Measurements from ENCODE around the gene BICRA.

- TF ChIP-seq, protein P1, sequence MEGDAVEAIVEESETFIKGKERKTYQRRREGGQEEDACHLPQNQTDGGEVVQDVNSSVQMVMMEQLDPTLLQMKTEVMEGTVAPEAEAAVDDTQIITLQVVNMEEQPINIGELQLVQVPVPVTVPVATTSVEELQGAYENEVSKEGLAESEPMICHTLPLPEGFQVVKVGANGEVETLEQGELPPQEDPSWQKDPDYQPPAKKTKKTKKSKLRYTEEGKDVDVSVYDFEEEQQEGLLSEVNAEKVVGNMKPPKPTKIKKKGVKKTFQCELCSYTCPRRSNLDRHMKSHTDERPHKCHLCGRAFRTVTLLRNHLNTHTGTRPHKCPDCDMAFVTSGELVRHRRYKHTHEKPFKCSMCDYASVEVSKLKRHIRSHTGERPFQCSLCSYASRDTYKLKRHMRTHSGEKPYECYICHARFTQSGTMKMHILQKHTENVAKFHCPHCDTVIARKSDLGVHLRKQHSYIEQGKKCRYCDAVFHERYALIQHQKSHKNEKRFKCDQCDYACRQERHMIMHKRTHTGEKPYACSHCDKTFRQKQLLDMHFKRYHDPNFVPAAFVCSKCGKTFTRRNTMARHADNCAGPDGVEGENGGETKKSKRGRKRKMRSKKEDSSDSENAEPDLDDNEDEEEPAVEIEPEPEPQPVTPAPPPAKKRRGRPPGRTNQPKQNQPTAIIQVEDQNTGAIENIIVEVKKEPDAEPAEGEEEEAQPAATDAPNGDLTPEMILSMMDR (conservative IDR thresholded peaks at IDR 0.05; ENCODE audit: low read depth, low read length) = no peak
- no peak for TF ChIP-seq EZH2 (IDR thresholded peaks at IDR 0.05; ENCODE audit: borderline replicate concordance, low read depth, low read length, poor library complexity, severe bottlenecking)
Measured at GRCh38 chr19:47704024-47704423, 95.1 kb downstream of the BICRA start.
